Keratinocyte (primary cell): ENCODE results near the gene RBMY1J. TPM values are rescaled to one million over a fixed set of nuclear protein-coding genes. Genes with fewer than 3 reads are reported as not detected.
"Not testable (repeated sequence)": the region's sequence is repeated elsewhere in the genome, so short reads cannot be mapped to it uniquely, and the experiment has no call there.

Experiments
- DNase-seq: peaks from one replicate; pipeline ENCODE4 v3.0.0-alpha.2; 2011; ENCODE audit warnings: low read depth, missing footprints, low spot score
- FAIRE-seq: peaks from 2 replicates; lab custom pipeline; 2011; peaks lifted over from hg19 to GRCh38; lab: Jason Lieb, UNC
- H2AFZ ChIP-seq: 2 replicates; pipeline ENCODE4 v1.6.0; 2012; ENCODE audit warnings: low read length, control low read depth, inconsistent platforms; ENCODE audit not compliant: control insufficient read depth
- H3K27ac ChIP-seq: 2 replicates; pipeline ENCODE4 v1.5.1; 2011; ENCODE audit warnings: low read length; ENCODE audit not compliant: control insufficient read depth, insufficient read depth
- H3K27me3 ChIP-seq: 3 replicates; pipeline ENCODE4 v1.6.0; 2011; ENCODE audit warnings: low read length; ENCODE audit not compliant: control insufficient read depth, insufficient read depth; ENCODE audit errors: extremely low read depth
- H3K36me3 ChIP-seq, 2 experiments: 2 replicates in 1 of 2; 3 replicates in 1 of 2; pipeline ENCODE4 v1.5.1; 2011; ENCODE audit warnings: low read length in 2 of 2, mild to moderate bottlenecking in 1 of 2; ENCODE audit not compliant: control insufficient read depth in 2 of 2, insufficient read depth in 2 of 2; ENCODE audit errors: extremely low read depth in 1 of 2
- H3K4me1 ChIP-seq: 3 replicates; pipeline ENCODE4 v1.5.1; 2011; ENCODE audit warnings: low read length; ENCODE audit not compliant: control insufficient read depth, insufficient read depth; ENCODE audit errors: extremely low read depth
- H3K4me2 ChIP-seq: 3 replicates; pipeline ENCODE4 v1.6.0; 2011; ENCODE audit warnings: low read depth, low read length; ENCODE audit not compliant: control insufficient read depth, insufficient read depth; ENCODE audit errors: extremely low read depth
- H3K4me3 ChIP-seq, 3 experiments: fragments of 200-600 bp in 1 of 3; sonication (generic) in 1 of 3; 2 replicates in 2 of 3; 3 replicates in 1 of 3; pipeline ENCODE4 v1.5.1; 2011 to 2016; ENCODE audit warnings: low read length in 3 of 3, mild to moderate bottlenecking in 3 of 3, control low read depth in 2 of 3, inconsistent platforms in 1 of 3, low read depth in 1 of 3, mixed read lengths in 1 of 3, mixed run types in 1 of 3, moderate library complexity in 1 of 3; ENCODE audit not compliant: control insufficient read depth in 2 of 3, insufficient read depth in 2 of 3; ENCODE audit errors: extremely low read depth in 1 of 3
- H3K79me2 ChIP-seq: 2 replicates; pipeline ENCODE4 v1.6.0; 2012; ENCODE audit warnings: low read length; ENCODE audit not compliant: control insufficient read depth, insufficient read depth
- H3K9ac ChIP-seq: 3 replicates; pipeline ENCODE4 v1.6.0; 2011; ENCODE audit warnings: low read length; ENCODE audit not compliant: control insufficient read depth, insufficient read depth; ENCODE audit errors: extremely low read depth
- H3K9me1 ChIP-seq: 3 replicates; pipeline ENCODE4 v1.6.0; 2011; ENCODE audit warnings: low read length; ENCODE audit not compliant: control insufficient read depth, insufficient read depth; ENCODE audit errors: extremely low read depth
- H3K9me3 ChIP-seq: 2 replicates; pipeline ENCODE4 v1.5.1; 2012; ENCODE audit warnings: low read depth, low read length; ENCODE audit not compliant: control insufficient read depth
- H4K20me1 ChIP-seq: 3 replicates; pipeline ENCODE4 v1.6.0; 2011; ENCODE audit warnings: low read length; ENCODE audit not compliant: control insufficient read depth, insufficient read depth; ENCODE audit errors: extremely low read depth
- CTCF ChIP-seq, 3 experiments: IDR thresholded peaks in 1 of 3; conservative IDR thresholded peaks in 1 of 3; optimal IDR thresholded peaks in 1 of 3; 2 replicates in 2 of 3; 3 replicates in 1 of 3; pipeline versions ENCODE3 to v1.5.1; 2011; ENCODE audit warnings: low read length in 3 of 3, mild to moderate bottlenecking in 3 of 3, moderate library complexity in 2 of 3, control low read depth in 1 of 3, inconsistent platforms in 1 of 3; ENCODE audit not compliant: insufficient read depth in 2 of 3; ENCODE audit errors: extremely low read depth in 1 of 3
- EZH2 ChIP-seq: IDR thresholded peaks from one replicate; pipeline ENCODE4 v1.6.1; 2012; ENCODE audit warnings: inconsistent platforms, mild to moderate bottlenecking, low read length, moderate library complexity
- dilution Hi-C: fragments of 300-500 bp; cut with MboI; formaldehyde crosslinking; loops from one replicate; pipeline ENCODE4 v1.7.0; 2020; ENCODE audit warnings: low sequenced_read_pairs; ENCODE audit not compliant: extremely low pct_ligation_motif_present
- polyA plus RNA-seq, 5 experiments: library from polyadenylated mRNA; depleted of rRNA in 3 of 5; stranded (reverse) in 3 of 5; stranded (forward) in 1 of 5; unstranded in 1 of 5; fragments of >200 nt; gene quantifications; 1 replicate in 1 of 5; 2 replicates in 3 of 5; 3 replicates in 1 of 5; pipeline versions ENCODE4 v1.2.1 to v1.2.3, GENCODE V29; 2011 to 2012; ENCODE audit warnings: missing spikeins in 2 of 5, low read depth in 1 of 5, low replicate concordance in 1 of 5

Gene RBMY1J
- polyA plus RNA-seq, 1 donor (not counting 4 experiments of a cell fraction or from before 2014, with no cell fraction given) = not detected

- H3K27me3 ChIP-seq = no peaks in the 10 kb centered on the region
- dilution Hi-C loops = no loop called here
- no peak overlapping the region for H3K4me2 ChIP-seq
- FAIRE-seq = no peak
- H3K9ac ChIP-seq = no peak overlapping the region
- H3K4me3 ChIP-seq = no peak overlapping the region
- H3K36me3 ChIP-seq = no peaks in the 10 kb centered on the region
- TF ChIP-seq EZH2 (no peak), CTCF (optimal IDR thresholded peaks at IDR 0.05 in 1 of 3, IDR thresholded peaks at IDR 0.05 in 1 of 3, conservative IDR thresholded peaks at IDR 0.05 in 1 of 3; ENCODE audit: extremely low read depth in 1 of 3, insufficient read depth in 2 of 3, low read length in 3 of 3) (no peak)
- DNase-seq = no peak
- H4K20me1 ChIP-seq = no peaks in the 10 kb centered on the region
- no peaks in the 10 kb centered on the region for H3K79me2 ChIP-seq
- no peak overlapping the region for H3K27ac ChIP-seq
- H3K9me1 ChIP-seq = no peaks in the 10 kb centered on the region
- H3K9me3 ChIP-seq = no peaks in the 10 kb centered on the region
- no peaks in the 10 kb centered on the region for H3K4me1 ChIP-seq
- H2AFZ ChIP-seq = no peak overlapping the region
Observed at GRCh38 chrY:22373494-22373893, 29.7 kb upstream of the RBMY1J start.

- H4K20me1 ChIP-seq, H3K79me2 ChIP-seq, H3K36me3 ChIP-seq, H3K9me3 ChIP-seq, dilution Hi-C loops, H3K27me3 ChIP-seq, H3K4me2 ChIP-seq, DNase-seq, H3K9me1 ChIP-seq, H3K27ac ChIP-seq, H2AFZ ChIP-seq, FAIRE-seq, H3K4me1 ChIP-seq, H3K4me3 ChIP-seq, H3K9ac ChIP-seq: not testable (repeated sequence)
Observed at GRCh38 chrY:22444718-22445396, 41.6 kb downstream of the RBMY1J start.

GRCh38 chrY:22455522-22455921, 52.3 kb downstream of the RBMY1J start:
- H3K79me2 ChIP-seq, dilution Hi-C loops, H3K36me3 ChIP-seq, H3K9me3 ChIP-seq, H3K27ac ChIP-seq, H3K4me2 ChIP-seq, H4K20me1 ChIP-seq, FAIRE-seq, H3K9me1 ChIP-seq, H3K4me3 ChIP-seq, H3K27me3 ChIP-seq, H3K4me1 ChIP-seq, H2AFZ ChIP-seq, DNase-seq, H3K9ac ChIP-seq: not testable (repeated sequence)

- H3K9me1 ChIP-seq, H4K20me1 ChIP-seq, H3K27me3 ChIP-seq, dilution Hi-C loops, H3K79me2 ChIP-seq, FAIRE-seq, H3K27ac ChIP-seq, H3K4me2 ChIP-seq, H3K4me3 ChIP-seq, DNase-seq, H3K9me3 ChIP-seq, H3K9ac ChIP-seq, H3K4me1 ChIP-seq, H2AFZ ChIP-seq, H3K36me3 ChIP-seq: not testable (repeated sequence)
Observed at GRCh38 chrY:22461962-22462361, 58.8 kb downstream of the RBMY1J start.
